H9 (cell line): ENCODE data around the gene SGTA. TPM values are rescaled to one million over a fixed set of nuclear protein-coding genes. Genes with fewer than 3 reads are reported as not detected.

Source experiments
- DNase-seq: peaks from one replicate; pipeline ENCODE4 v3.0.0-alpha.2; 2017
- H2AFZ ChIP-seq: one replicate; pipeline ENCODE4 v1.6.1; 2013; ENCODE audit warnings: mild to moderate bottlenecking, low read length, control low read depth, moderate library complexity
- H2AK5ac ChIP-seq: 2 replicates; pipeline ENCODE4 v1.6.1; 2013; ENCODE audit warnings: low read length, control low read depth, mixed read lengths; ENCODE audit not compliant: insufficient read length
- H2BK120ac ChIP-seq: one replicate; pipeline ENCODE4 v1.6.1; 2013; ENCODE audit warnings: low read depth, mild to moderate bottlenecking, low read length, control low read depth, inconsistent platforms; ENCODE audit not compliant: poor library complexity, severe bottlenecking
- H2BK12ac ChIP-seq: 2 replicates; pipeline ENCODE4 v1.6.1; 2013; ENCODE audit warnings: low read length, control low read depth, mixed read lengths, low read depth; ENCODE audit not compliant: insufficient read length
- H2BK15ac ChIP-seq: 2 replicates; pipeline ENCODE4 v1.6.1; 2013; ENCODE audit warnings: low read depth, low read length, control low read depth
- H2BK20ac ChIP-seq: one replicate; pipeline ENCODE4 v1.6.1; 2013; ENCODE audit warnings: low read depth, mild to moderate bottlenecking, low read length, control low read depth, inconsistent platforms; ENCODE audit not compliant: poor library complexity, severe bottlenecking
- H2BK5ac ChIP-seq: 2 replicates; pipeline ENCODE4 v1.6.1; 2013; ENCODE audit warnings: low read length, control low read depth, mixed read lengths; ENCODE audit not compliant: insufficient read length
- H3K14ac ChIP-seq: 2 replicates; pipeline ENCODE4 v1.6.1; 2013; ENCODE audit warnings: low read length, control low read depth; ENCODE audit not compliant: insufficient read depth
- H3K18ac ChIP-seq: 2 replicates; pipeline ENCODE4 v1.6.1; 2013; ENCODE audit warnings: low read depth, mild to moderate bottlenecking, mixed read lengths, low read length, control low read depth; ENCODE audit not compliant: insufficient read length
- H3K23ac ChIP-seq: 2 replicates; pipeline ENCODE4 v1.6.1; 2013; ENCODE audit warnings: low read length, control low read depth, mixed read lengths, low read depth; ENCODE audit not compliant: insufficient read length
- H3K23me2 ChIP-seq: 2 replicates; pipeline ENCODE4 v1.6.1; 2013; ENCODE audit warnings: low read depth, mild to moderate bottlenecking, mixed read lengths, low read length, control low read depth; ENCODE audit not compliant: insufficient read length, poor library complexity, severe bottlenecking
- H3K27ac ChIP-seq: 2 replicates; pipeline ENCODE4 v1.5.1; 2013; ENCODE audit warnings: low read length, control low read depth, mixed read lengths, low read depth; ENCODE audit not compliant: insufficient read length
- H3K27me3 ChIP-seq: 2 replicates; pipeline ENCODE4 v1.6.1; 2013; ENCODE audit warnings: low read length, control low read depth, inconsistent platforms; ENCODE audit not compliant: insufficient read depth
- H3K4ac ChIP-seq: 2 replicates; pipeline ENCODE4 v1.6.1; 2013; ENCODE audit warnings: low read depth, mild to moderate bottlenecking, control low read depth, inconsistent platforms, low read length, moderate library complexity
- H3K4me1 ChIP-seq: 2 replicates; pipeline ENCODE4 v1.6.1; 2013; ENCODE audit warnings: low read length, control low read depth, inconsistent platforms; ENCODE audit not compliant: insufficient read depth
- H3K4me2 ChIP-seq: 2 replicates; pipeline ENCODE4 v1.6.1; 2013; ENCODE audit warnings: low read length, control low read depth, mixed read lengths; ENCODE audit not compliant: insufficient read length, insufficient read depth
- H3K56ac ChIP-seq: 2 replicates; pipeline ENCODE4 v1.6.1; 2013; ENCODE audit warnings: low read depth, mild to moderate bottlenecking, mixed read lengths, low read length, control low read depth; ENCODE audit not compliant: insufficient read length
- H3K79me1 ChIP-seq: 2 replicates; pipeline ENCODE4 v1.6.1; 2013; ENCODE audit warnings: low read depth, mild to moderate bottlenecking, moderate library complexity, low read length, control low read depth, inconsistent platforms; ENCODE audit not compliant: insufficient read depth, poor library complexity, severe bottlenecking
- H3K79me2 ChIP-seq: 2 replicates; pipeline ENCODE4 v1.6.1; 2013; ENCODE audit warnings: low read length, control low read depth, inconsistent platforms; ENCODE audit not compliant: insufficient read depth
- H3K9ac ChIP-seq: 2 replicates; pipeline ENCODE4 v1.6.1; 2013; ENCODE audit warnings: low read length, control low read depth, mixed read lengths; ENCODE audit not compliant: insufficient read length; ENCODE audit errors: extremely low read depth
- H3K9me3 ChIP-seq: one replicate; pipeline ENCODE4 v1.6.1; 2013; ENCODE audit warnings: low read depth, low read length, inconsistent platforms; ENCODE audit not compliant: control insufficient read depth
- H3T11ph ChIP-seq: one replicate; pipeline ENCODE4 v1.6.1; 2013; ENCODE audit warnings: mild to moderate bottlenecking, low read length, control low read depth, inconsistent platforms
- H4K20me1 ChIP-seq: one replicate; pipeline ENCODE4 v1.6.1; 2013; ENCODE audit not compliant: control insufficient read depth, insufficient read length, insufficient read depth
- H4K5ac ChIP-seq: 2 replicates; pipeline ENCODE4 v1.6.1; 2013; ENCODE audit warnings: low read depth, mild to moderate bottlenecking, mixed read lengths, low read length, control low read depth; ENCODE audit not compliant: insufficient read length
- H4K8ac ChIP-seq: replicated peaks from 2 replicates; pipeline ENCODE4 v1.6.1; 2013; ENCODE audit warnings: low read length, control low read depth, mixed read lengths, low read depth; ENCODE audit not compliant: insufficient read length
- H4K91ac ChIP-seq: 2 replicates; pipeline ENCODE4 v1.6.1; 2013; ENCODE audit warnings: low read depth, mild to moderate bottlenecking, moderate library complexity, mixed read lengths, low read length, control low read depth; ENCODE audit not compliant: insufficient read length
- H3K27ac Mint-ChIP-seq, 3 experiments: 2 replicates in 2 of 3; 3 replicates in 1 of 3; pipeline ENCODE4 v1.8.0; 2020 to 2021; ENCODE audit warnings: mixed read lengths in 3 of 3, mild to moderate bottlenecking in 1 of 3, moderate library complexity in 1 of 3
- H3K27me3 Mint-ChIP-seq: 2 replicates; pipeline ENCODE4 v1.8.0; 2021; ENCODE audit warnings: low read depth, mild to moderate bottlenecking, moderate library complexity, mixed read lengths
- H3K36me3 Mint-ChIP-seq, 3 experiments: 2 replicates in 2 of 3; 3 replicates in 1 of 3; pipeline ENCODE4 v1.8.0; 2020 to 2021; ENCODE audit warnings: low read depth in 3 of 3, mixed read lengths in 3 of 3; ENCODE audit not compliant: insufficient read depth in 1 of 3
- H3K4me1 Mint-ChIP-seq, 2 experiments: 2 replicates each; pipeline ENCODE4 v1.8.0; 2020; ENCODE audit warnings: mixed read lengths in 2 of 2
- H3K4me3 Mint-ChIP-seq, 2 experiments: 2 replicates in 1 of 2; 3 replicates in 1 of 2; pipeline ENCODE4 v1.8.0; 2020 to 2021; ENCODE audit warnings: mild to moderate bottlenecking in 2 of 2, mixed read lengths in 2 of 2, moderate library complexity in 1 of 2
- H3K9me3 Mint-ChIP-seq, 2 experiments: 2 replicates in 1 of 2; 3 replicates in 1 of 2; pipeline ENCODE4 v1.8.0; 2020; ENCODE audit warnings: mild to moderate bottlenecking in 2 of 2, mixed read lengths in 2 of 2, moderate library complexity in 1 of 2
- CTCF ChIP-seq: fragments of 200-600 bp; sonication (generic); conservative IDR thresholded peaks from 3 replicates; pipeline ENCODE4 v1.8.0; 2021; ENCODE audit warnings: antibody characterized with exemption, mild to moderate bottlenecking
- WGBS: extraction: QIAGEN DNeasy Blood & Tissue Kit; methylation state at CpG from one replicate; pipeline ENCODE4 v1.1.7; 2013; ENCODE audit warnings: missing lambda C conversion rate, low lambda C conversion rate, mixed read lengths; ENCODE audit not compliant: insufficient read length; ENCODE audit errors: extremely low coverage; 5-methylcytosine and 5-hydroxymethylcytosine counted together
- total RNA-seq: library from RNA; stranded (reverse); gene quantifications from 2 replicates; pipeline ENCODE4 v1.2.1, GENCODE V29; 2021

SGTA gene
- total RNA-seq, 1 experiment from 2014 or later = 102 TPM

- WGBS = no CpG with 5 or more reads among the region's 17 CpGs
Measured at GRCh38 chr19:2750808-2751437, 32.1 kb downstream of the SGTA start.

More at GRCh38 chr19:2750808-2751437, 32.1 kb downstream of the SGTA start:
- Mint-ChIP-seq H3K36me3 (peaks cover 3 to 31% (median 21%) of the 10 kb centered on the region in 3 experiments; a peak in 6 of 7 replicates), H3K27ac (no peak overlapping the region), H3K27me3 (peaks cover 27% of the 10 kb centered on the region), H3K4me1 (no peaks in the 10 kb centered on the region), H3K9me3 (no peaks in the 10 kb centered on the region), H3K4me3 (no peak overlapping the region)
- no peak overlapping the region for H3K14ac ChIP-seq
- no peak overlapping the region for H4K5ac ChIP-seq
- H3K27me3 ChIP-seq = no peaks in the 10 kb centered on the region
- no peak overlapping the region for H3K4ac ChIP-seq
- TF ChIP-seq CTCF = no peak
- H3K23me2 ChIP-seq = no peaks in the 10 kb centered on the region
- H3K23ac ChIP-seq = no peak overlapping the region
- H3K9ac ChIP-seq = no peak overlapping the region
- H2AK5ac ChIP-seq = no peak overlapping the region
- H2BK5ac ChIP-seq = no peak overlapping the region
- no peak overlapping the region for H3T11ph ChIP-seq
- no peak overlapping the region for H4K91ac ChIP-seq
- H3K4me1 ChIP-seq = no peaks in the 10 kb centered on the region
- H3K27ac ChIP-seq = no peak overlapping the region
- no peak overlapping the region for H4K8ac ChIP-seq
- H2BK120ac ChIP-seq = no peak overlapping the region
- H3K79me1 ChIP-seq = no peaks in the 10 kb centered on the region
- no peak overlapping the region for H2BK20ac ChIP-seq
- no peak overlapping the region for H3K4me2 ChIP-seq
- H3K79me2 ChIP-seq = no peaks in the 10 kb centered on the region
- no peak overlapping the region for H2BK12ac ChIP-seq
- no peak overlapping the region for H3K18ac ChIP-seq
- no peak overlapping the region for H3K56ac ChIP-seq
- no peak overlapping the region for H2BK15ac ChIP-seq
- DNase-seq = no peak
- no peaks in the 10 kb centered on the region for H3K9me3 ChIP-seq
- H2AFZ ChIP-seq = no peak overlapping the region
- H4K20me1 ChIP-seq = no peaks in the 10 kb centered on the region
